B cell (primary cell): Measurements from ENCODE around the gene CCL23. TPM values are rescaled to one million over a fixed set of nuclear protein-coding genes. Genes with fewer than 3 reads are reported as not detected.

Experiments used
- ATAC-seq: fragments of 200-7000 bp; cut with Tn5 transposase; one replicate; pipeline ENCODE4 v1.10.0; 2021; ENCODE audit warnings: low read depth, mild to moderate bottlenecking, moderate number of reproducible peaks, moderate library complexity
- CTCF ChIA-PET: fragments of 350-600 bp; sonication (Branson Sonifier 250); formaldehyde crosslinking; loops from one replicate; lab custom pipeline; 2021; ENCODE audit warnings: antibody characterized with exemption, inconsistent platforms; lab: Charles Lee
- POLR2A ChIA-PET: fragments of 350-600 bp; sonication (Branson Sonifier 250); formaldehyde crosslinking; loops from one replicate; lab custom pipeline; 2021; ENCODE audit warnings: antibody characterized with exemption; lab: Charles Lee
- DNase-seq: peaks from one replicate; pipeline ENCODE4 v3.0.0; 2013
- H2AFZ ChIP-seq: 2 replicates; pipeline ENCODE4 v1.6.1; 2012; ENCODE audit warnings: mild to moderate bottlenecking, low read depth, low read length; ENCODE audit not compliant: insufficient read depth, poor library complexity, severe bottlenecking
- H3K27ac ChIP-seq, 2 donors: 1 replicate in 1 of 2; 2 replicates in 1 of 2; pipeline ENCODE4 v1.5.1; 2012 to 2013; ENCODE audit warnings: low read length in 2 of 2, mild to moderate bottlenecking in 2 of 2, moderate library complexity in 1 of 2
- H3K27me3 ChIP-seq, 4 experiments: fragments of 200-600 bp in 1 of 4; sonication (generic) in 1 of 4; replicated peaks in 1 of 4; 1 replicate in 2 of 4; 2 replicates in 2 of 4; pipeline versions ENCODE4 v1.6.1 to v1.7.0; 2013 to 2016; ENCODE audit warnings: low read length in 3 of 4, mild to moderate bottlenecking in 2 of 4, mixed read lengths in 1 of 4, moderate library complexity in 1 of 4; ENCODE audit not compliant: insufficient read depth in 4 of 4, control insufficient read depth in 3 of 4; ENCODE audit errors: control extremely low read depth in 1 of 4
- H3K36me3 ChIP-seq, 2 experiments: replicated peaks in 1 of 2; 1 replicate in 1 of 2; 2 replicates in 1 of 2; pipeline versions ENCODE4 v1.6.1 to v1.7.1; 2013; ENCODE audit warnings: low read length in 1 of 2; ENCODE audit not compliant: insufficient read depth in 2 of 2, control insufficient read depth in 1 of 2; ENCODE audit errors: control extremely low read depth in 1 of 2, extremely low read depth in 1 of 2
- H3K4me1 ChIP-seq, 2 donors: fragments of 200-600 bp in 1 of 2; sonication (generic) in 1 of 2; 1 replicate in 1 of 2; 2 replicates in 1 of 2; pipeline versions ENCODE4 v1.5.1 to v1.6.1; 2013 to 2017; ENCODE audit warnings: low read length in 2 of 2; ENCODE audit not compliant: control insufficient read depth in 2 of 2, insufficient read depth in 2 of 2
- H3K4me2 ChIP-seq: replicated peaks from 2 replicates; pipeline ENCODE3; 2012; ENCODE audit warnings: mild to moderate bottlenecking, low read depth, low read length; ENCODE audit not compliant: poor library complexity, severe bottlenecking
- H3K4me3 ChIP-seq, 5 experiments: fragments of 200-600 bp in 1 of 5; sonication (generic) in 1 of 5; 1 replicate in 3 of 5; 2 replicates in 2 of 5; pipeline versions ENCODE4 v1.5.1 to v1.7.0; 2011 to 2016; ENCODE audit warnings: low read length in 4 of 5, mild to moderate bottlenecking in 4 of 5, low read depth in 2 of 5, control low read depth in 1 of 5, moderate library complexity in 1 of 5; ENCODE audit not compliant: insufficient read depth in 1 of 5; ENCODE audit errors: control extremely low read depth in 1 of 5, extremely low read depth in 1 of 5
- H3K79me2 ChIP-seq: fragments of 200-600 bp; sonication (generic); one replicate; pipeline ENCODE4 v1.6.0; 2016; ENCODE audit warnings: low read length; ENCODE audit not compliant: control insufficient read depth, insufficient read depth
- H3K9ac ChIP-seq: fragments of 200-600 bp; sonication (generic); 2 replicates; pipeline ENCODE4 v1.6.1; 2017; ENCODE audit warnings: mild to moderate bottlenecking, low read length, moderate library complexity
- H3K9me3 ChIP-seq, 3 donors: one replicate each; pipeline versions ENCODE4 v1.6.1 to v1.7.1; 2013; ENCODE audit warnings: low read length in 2 of 3; ENCODE audit not compliant: control insufficient read depth in 2 of 3, insufficient read depth in 1 of 3; ENCODE audit errors: control extremely low read depth in 1 of 3
- H4K20me1 ChIP-seq: 2 replicates; pipeline ENCODE4 v1.6.0; 2012; ENCODE audit warnings: mild to moderate bottlenecking, low read length; ENCODE audit not compliant: insufficient read depth, control insufficient read depth, poor library complexity, severe bottlenecking
- H3K27ac Mint-ChIP-seq: one replicate; pipeline ENCODE4 v1.8.0; 2021; ENCODE audit warnings: mixed read lengths
- H3K27me3 Mint-ChIP-seq: one replicate; pipeline ENCODE4 v1.8.0; 2021; ENCODE audit warnings: mixed read lengths
- H3K4me1 Mint-ChIP-seq: one replicate; pipeline ENCODE4 v1.8.0; 2021; ENCODE audit warnings: mixed read lengths
- H3K4me3 Mint-ChIP-seq: one replicate; pipeline ENCODE4 v1.8.0; 2021; ENCODE audit warnings: mixed read lengths
- H3K9me3 Mint-ChIP-seq: one replicate; pipeline ENCODE4 v1.8.0; 2022; ENCODE audit warnings: mixed read lengths; ENCODE audit not compliant: insufficient read depth
- CTCF ChIP-seq: fragments of 200-600 bp; IDR thresholded peaks from one replicate; pipeline ENCODE4 v1.8.0; 2022; ENCODE audit warnings: antibody characterized with exemption, mild to moderate bottlenecking
- EZH2 ChIP-seq: IDR thresholded peaks from 2 replicates; pipeline ENCODE4 v1.6.1; 2012; ENCODE audit warnings: borderline replicate concordance, low read depth, mild to moderate bottlenecking, moderate library complexity, low read length; ENCODE audit not compliant: insufficient read depth, poor library complexity, severe bottlenecking
- WGBS: methylation state at CpG from one replicate; pipeline ENCODE4 v1.1.5; 2013; ENCODE audit warnings: missing lambda C conversion rate; ENCODE audit not compliant: insufficient coverage; 5-methylcytosine and 5-hydroxymethylcytosine counted together
- intact Hi-C: fragments of 100-400 bp; cut with micrococcal nuclease; formaldehyde crosslinking; loops from one replicate; pipeline ENCODE4 v1.10.0; 2022
- polyA plus RNA-seq: library from polyadenylated mRNA; depleted of rRNA; stranded (reverse); fragments of >200 nt; gene quantifications from 2 replicates; pipeline ENCODE4 v1.2.3, GENCODE V29; 2012
- total RNA-seq, 2 donors: library from RNA; stranded (reverse); fragments of 120-200 nt in 1 of 2; gene quantifications; 1 replicate in 1 of 2; 2 replicates in 1 of 2; pipeline versions ENCODE4 v1.2.3 to v1.2.4, GENCODE V29; 2013 to 2022

The CCL23 gene
- total and polyA plus RNA-seq, 2 donors (not counting 1 experiment from before 2014, with no cell fraction given) = 0.61 TPM; not detected in 1

- intact Hi-C loops = no loop called here
- H3K9ac ChIP-seq = no peak within 1 kb of the TSS
- no peak within 1 kb of the TSS for H2AFZ ChIP-seq
- Mint-ChIP-seq H3K27me3 (peaks cover 5% of the 10 kb centered on the region), H3K4me3 (no peak within 1 kb of the TSS), H3K4me1 (peaks cover 9% of the 10 kb centered on the region), H3K9me3 (no peaks in the 10 kb centered on the region), H3K27ac (no peak within 1 kb of the TSS)
- TF ChIP-seq CTCF = no peak
- no peak for TF ChIP-seq EZH2
- ATAC-seq (no peak), DNase-seq (no peak)
- CTCF ChIA-PET = interaction anchor here (1.0 to 1.3 kb wide), 2 partner anchors 9 to 88 kb away, joined by 3 read pairs; no protein-coding TSS in a partner anchor
- H3K4me1 ChIP-seq = peaks cover 0 to 3% of the 10 kb centered on the region in 2 donors
- H3K4me2 ChIP-seq = no peak within 1 kb of the TSS
- H3K4me3 ChIP-seq = no peak within 1 kb of the TSS
- H3K9me3 ChIP-seq = peaks cover 0 to 4% (median 0%) of the 10 kb centered on the region in 3 donors
- no peak within 1 kb of the TSS for H3K27ac ChIP-seq
- H3K36me3 ChIP-seq = no peaks in the 10 kb centered on the region
- H4K20me1 ChIP-seq = no peaks in the 10 kb centered on the region
- H3K79me2 ChIP-seq = no peaks in the 10 kb centered on the region
- POLR2A ChIA-PET = no interaction called here
- 90% methylated on average over 4 of the region's 5 CpGs for WGBS
- H3K27me3 ChIP-seq = peaks cover 0 to 4% (median 0%) of the 10 kb centered on the region in 4 experiments
These were observed 46.2 kb upstream of the CCL23 start, which contains the start of gene CCL18 for GRCh38 chr17:36063786-36064541. TSS of gene CCL18 (plus strand) at chr17:36064272. CDS start at chr17:36064343, 71 bp downstream.

- H3K36me3 ChIP-seq = no peaks in the 10 kb centered on the region
- H2AFZ ChIP-seq = no peak overlapping the region
- H3K27me3 ChIP-seq = peaks cover 0 to 4% (median 0%) of the 10 kb centered on the region in 4 experiments
- no peak overlapping the region for H3K27ac ChIP-seq
- H3K4me1 Mint-ChIP-seq = peaks cover 8% of the 10 kb centered on the region
- H3K4me1 ChIP-seq = peaks cover 0 to 3% of the 10 kb centered on the region in 2 donors
- no peak for TF ChIP-seq EZH2
- TF ChIP-seq CTCF = no peak
- no peaks in the 10 kb centered on the region for H4K20me1 ChIP-seq
- H3K79me2 ChIP-seq = no peaks in the 10 kb centered on the region
- no peak overlapping the region for H3K9ac ChIP-seq
- no peak overlapping the region for H3K4me2 ChIP-seq
- WGBS = 100% methylated on average over 1 of the region's 2 CpGs
- no peak for ATAC-seq
- intact Hi-C loops = no loop called here
- ChIA-PET POLR2A (no interaction called here), CTCF (interaction anchor here (1.6 kb wide), 1 partner anchor 12 kb away, joined by 5 read pairs; no protein-coding TSS in a partner anchor)
- H3K4me3 Mint-ChIP-seq = no peak overlapping the region
- H3K27ac Mint-ChIP-seq = no peak overlapping the region
- no peaks in the 10 kb centered on the region for H3K9me3 Mint-ChIP-seq
- peaks cover 0 to 1% (median 0%) of the 10 kb centered on the region in 3 donors for H3K9me3 ChIP-seq
- DNase-seq = no peak
- H3K27me3 Mint-ChIP-seq = peaks cover 14% of the 10 kb centered on the region
- H3K4me3 ChIP-seq = no peak overlapping the region
These were observed 43.0 kb upstream of the CCL23 start for GRCh38 chr17:36060816-36061215.
